Measurements from ENCODE around the gene NPAS3.

GRCh38 chr14:33369972-33370371 lies 431.3 kb downstream of the NPAS3 start:
- TF ChIP-seq CTCF (IDR thresholded peaks at IDR 0.05) (no peak), ZFX (IDR thresholded peaks at IDR 0.05; ENCODE audit: borderline replicate concordance) (no peak)

All from 22Rv1 (cell line).